ENCODE results near the gene DOK4. TPM values are rescaled to one million over a fixed set of nuclear protein-coding genes. Genes with fewer than 3 reads are reported as not detected.
A peak's percentile ranks its signal among the peaks of the same experiment; 100 is the strongest.

Gene DOK4
- total and polyA plus RNA-seq, 12 donors: 3.6 to 10.7 (median 8.0) TPM

DNA sequence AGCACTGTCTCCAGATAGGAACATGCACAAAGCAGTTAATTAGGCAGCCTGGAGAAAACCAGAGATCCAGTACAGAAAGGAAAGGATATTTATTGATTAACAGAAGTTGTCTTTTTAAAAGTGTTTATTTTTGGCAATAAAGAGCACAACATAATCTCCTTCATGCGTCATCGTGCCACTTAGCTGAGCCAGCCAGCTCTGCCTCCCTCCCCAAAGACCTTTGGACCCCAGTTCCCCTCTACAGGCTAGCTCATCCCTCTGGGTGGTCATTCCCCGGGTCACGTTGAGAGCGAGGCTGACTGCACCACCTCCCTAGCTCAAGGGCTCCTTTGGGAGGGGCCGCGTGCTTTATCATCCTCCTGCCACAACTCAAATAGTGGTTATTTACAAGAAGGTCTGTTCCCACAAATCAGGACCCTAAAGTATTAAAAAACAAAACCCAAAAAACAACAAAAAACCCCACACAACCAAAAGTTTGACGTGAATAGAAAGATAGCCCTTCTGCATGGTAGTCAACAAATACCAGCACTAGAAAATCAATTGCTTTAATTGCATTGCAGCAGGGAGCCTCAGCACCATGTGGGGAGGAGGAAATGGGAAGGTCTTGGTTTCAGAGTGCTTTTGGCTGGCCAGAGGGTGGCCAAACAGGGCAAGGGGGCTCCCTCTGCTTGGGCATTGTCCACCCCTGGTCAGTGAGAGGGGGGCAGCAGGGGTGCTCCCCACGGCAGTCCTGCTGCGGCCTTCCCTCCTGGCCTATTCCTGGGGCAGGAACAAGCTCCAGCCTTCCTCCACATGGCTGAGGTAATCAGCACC, 14.2 kb downstream of the DOK4 start:
- no peak overlapping the region for H3K27ac ChIP-seq
- no peaks in the 10 kb centered on the region for H3K27me3 ChIP-seq
- ATAC-seq (no peak), DNase-seq (no peak)
- H3K4me3 ChIP-seq: no peak overlapping the region
- 67 to 69% methylated on average over 10 of the region's 10 CpGs for WGBS, 2 donors
- intact Hi-C loops (cut with DNase I): no loop called here
- TF ChIP-seq, protein P1, sequence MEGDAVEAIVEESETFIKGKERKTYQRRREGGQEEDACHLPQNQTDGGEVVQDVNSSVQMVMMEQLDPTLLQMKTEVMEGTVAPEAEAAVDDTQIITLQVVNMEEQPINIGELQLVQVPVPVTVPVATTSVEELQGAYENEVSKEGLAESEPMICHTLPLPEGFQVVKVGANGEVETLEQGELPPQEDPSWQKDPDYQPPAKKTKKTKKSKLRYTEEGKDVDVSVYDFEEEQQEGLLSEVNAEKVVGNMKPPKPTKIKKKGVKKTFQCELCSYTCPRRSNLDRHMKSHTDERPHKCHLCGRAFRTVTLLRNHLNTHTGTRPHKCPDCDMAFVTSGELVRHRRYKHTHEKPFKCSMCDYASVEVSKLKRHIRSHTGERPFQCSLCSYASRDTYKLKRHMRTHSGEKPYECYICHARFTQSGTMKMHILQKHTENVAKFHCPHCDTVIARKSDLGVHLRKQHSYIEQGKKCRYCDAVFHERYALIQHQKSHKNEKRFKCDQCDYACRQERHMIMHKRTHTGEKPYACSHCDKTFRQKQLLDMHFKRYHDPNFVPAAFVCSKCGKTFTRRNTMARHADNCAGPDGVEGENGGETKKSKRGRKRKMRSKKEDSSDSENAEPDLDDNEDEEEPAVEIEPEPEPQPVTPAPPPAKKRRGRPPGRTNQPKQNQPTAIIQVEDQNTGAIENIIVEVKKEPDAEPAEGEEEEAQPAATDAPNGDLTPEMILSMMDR (IDR thresholded peaks at IDR 0.05): no peak
- no peaks in the 10 kb centered on the region for H3K9me3 ChIP-seq
- H3K4me1 ChIP-seq: peaks cover 10 to 41% (median 30%) of the 10 kb centered on the region in 9 donors
- H3K36me3 ChIP-seq: peaks cover 0 to 84% (median 59%) of the 10 kb centered on the region in 9 donors

DNA sequence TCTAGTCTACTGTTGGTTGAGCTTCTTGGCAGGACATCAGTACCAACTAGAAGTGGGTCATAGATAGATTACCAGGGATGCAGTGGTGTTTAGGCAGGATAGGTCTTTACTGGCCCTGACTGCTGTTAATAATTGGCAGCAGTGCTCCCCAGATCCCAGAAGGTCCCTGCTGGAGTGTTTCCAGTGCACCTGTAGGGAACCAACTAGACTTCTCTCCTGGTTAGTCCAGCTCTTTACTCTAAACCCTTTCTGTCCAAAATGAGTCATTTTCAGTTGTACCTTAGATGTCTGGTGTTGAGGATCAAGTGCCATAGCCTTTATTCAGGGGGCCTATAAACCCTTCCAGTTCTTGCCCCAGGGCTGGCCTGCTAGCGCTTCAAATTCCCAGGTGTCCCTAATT, 15.1 kb downstream of the DOK4 start:
- H3K27ac ChIP-seq: peak overlapping the region in 5 of 10 donors; percentile 2 to 53 (median 33)
- ATAC-seq (no peak), DNase-seq (no peak)
- no peaks in the 10 kb centered on the region for H3K9me3 ChIP-seq
- TF ChIP-seq, protein P1 (IDR thresholded peaks at IDR 0.05): no peak
- no peak overlapping the region for H3K4me3 ChIP-seq
- intact Hi-C loops (cut with DNase I): no loop called here
- WGBS, 2 donors: 96 to 100% methylated on average over 1 of the region's 1 CpG
- peaks cover 0 to 92% (median 68%) of the 10 kb centered on the region in 9 donors for H3K36me3 ChIP-seq
- H3K27me3 ChIP-seq: no peaks in the 10 kb centered on the region
- peaks cover 10 to 33% (median 21%) of the 10 kb centered on the region in 9 donors for H3K4me1 ChIP-seq

DNA sequence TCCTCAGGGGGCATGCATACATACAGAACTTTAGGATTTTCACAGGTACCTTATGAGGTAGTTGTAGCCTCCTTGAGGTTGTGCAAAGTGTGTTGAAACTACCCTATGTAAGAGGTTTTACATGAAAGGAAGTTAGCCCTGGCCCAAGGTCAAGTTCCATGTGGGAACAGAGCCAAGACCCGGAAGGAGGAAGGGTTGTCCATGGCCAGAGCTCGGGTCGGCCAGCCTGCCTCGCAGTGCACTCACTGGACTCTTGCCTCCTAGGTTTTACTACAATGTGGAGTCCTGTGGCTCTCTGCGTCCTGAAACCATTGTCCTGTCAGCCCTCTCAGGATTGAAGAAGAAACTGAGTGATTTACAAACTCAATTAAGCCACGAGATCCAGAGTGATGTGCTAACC, 15.6 kb downstream of the DOK4 start:
- peaks cover 0 to 97% (median 70%) of the 10 kb centered on the region in 9 donors for H3K36me3 ChIP-seq
- H3K27me3 ChIP-seq: no peaks in the 10 kb centered on the region
- H3K27ac ChIP-seq: peak overlapping the region in 5 of 10 donors; percentile 2 to 53 (median 33)
- intact Hi-C loops (cut with DNase I): no loop called here
- TF ChIP-seq, protein P1 (IDR thresholded peaks at IDR 0.05): peak in 1 of 9 donors; percentile 8
- WGBS, 2 donors: 9 to 22% methylated on average over 6 of the region's 6 CpGs
- H3K9me3 ChIP-seq: no peaks in the 10 kb centered on the region
- H3K4me1 ChIP-seq: peaks cover 10 to 28% (median 16%) of the 10 kb centered on the region in 9 donors
- no peak overlapping the region for H3K4me3 ChIP-seq
- DNase-seq (peak; percentile 66 to 76), ATAC-seq (peak; percentile 29 to 78 (median 68))

DNA sequence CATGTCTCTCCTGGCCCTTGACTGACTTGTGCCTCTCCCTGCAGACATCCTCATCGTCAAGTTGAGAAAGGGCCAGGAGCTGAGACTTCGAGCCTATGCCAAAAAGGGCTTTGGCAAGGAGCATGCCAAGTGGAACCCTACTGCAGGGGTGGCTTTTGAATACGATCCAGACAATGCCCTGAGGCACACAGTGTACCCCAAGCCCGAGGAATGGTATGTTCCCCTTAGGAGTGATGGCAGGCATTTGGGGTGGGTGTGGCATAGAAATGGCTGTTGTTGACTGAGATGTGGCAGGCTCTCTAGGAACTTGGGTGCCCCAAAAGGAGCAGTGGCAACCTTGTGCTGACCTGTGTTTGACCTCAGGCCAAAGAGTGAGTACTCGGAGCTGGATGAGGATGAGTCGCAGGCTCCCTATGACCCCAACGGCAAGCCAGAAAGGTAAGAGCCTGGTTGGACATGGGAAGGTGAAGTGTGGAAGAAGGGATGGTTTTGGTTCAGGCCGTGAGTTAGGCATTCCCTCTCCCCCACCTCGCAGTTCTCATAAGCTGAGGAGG, 16.3 kb downstream of the DOK4 start:
- DNase-seq (no peak), ATAC-seq (peak in 2 of 8 donors; percentile 21 to 40)
- no peak overlapping the region for H3K4me3 ChIP-seq
- TF ChIP-seq, protein P1 (IDR thresholded peaks at IDR 0.05): no peak
- peak overlapping the region in 3 of 10 donors; percentile 27 to 53 (median 33) for H3K27ac ChIP-seq
- H3K9me3 ChIP-seq: no peaks in the 10 kb centered on the region
- peaks cover 0 to 100% (median 67%) of the 10 kb centered on the region in 9 donors for H3K36me3 ChIP-seq
- no peaks in the 10 kb centered on the region for H3K27me3 ChIP-seq
- peaks cover 10 to 32% (median 18%) of the 10 kb centered on the region in 9 donors for H3K4me1 ChIP-seq
- intact Hi-C loops (cut with DNase I): loop anchor here in 2 of 10 donors (5.0 to 10.0 kb wide), 2 partner anchors 45 to 47 kb away; no protein-coding TSS in a partner anchor
- 68 to 71% methylated on average over 9 of the region's 9 CpGs for WGBS, 2 donors

All from heart right ventricle (tissue), 16 donors.